ENCODE data around the gene NRXN3. TPM values are rescaled to one million over a fixed set of nuclear protein-coding genes. Genes with fewer than 3 reads are reported as not detected.

The NRXN3 gene
- total and polyA plus RNA-seq, 2 of the 4 experiments (the other 2 are of a cell fraction), result 4.8 to 25.1 TPM

DNA sequence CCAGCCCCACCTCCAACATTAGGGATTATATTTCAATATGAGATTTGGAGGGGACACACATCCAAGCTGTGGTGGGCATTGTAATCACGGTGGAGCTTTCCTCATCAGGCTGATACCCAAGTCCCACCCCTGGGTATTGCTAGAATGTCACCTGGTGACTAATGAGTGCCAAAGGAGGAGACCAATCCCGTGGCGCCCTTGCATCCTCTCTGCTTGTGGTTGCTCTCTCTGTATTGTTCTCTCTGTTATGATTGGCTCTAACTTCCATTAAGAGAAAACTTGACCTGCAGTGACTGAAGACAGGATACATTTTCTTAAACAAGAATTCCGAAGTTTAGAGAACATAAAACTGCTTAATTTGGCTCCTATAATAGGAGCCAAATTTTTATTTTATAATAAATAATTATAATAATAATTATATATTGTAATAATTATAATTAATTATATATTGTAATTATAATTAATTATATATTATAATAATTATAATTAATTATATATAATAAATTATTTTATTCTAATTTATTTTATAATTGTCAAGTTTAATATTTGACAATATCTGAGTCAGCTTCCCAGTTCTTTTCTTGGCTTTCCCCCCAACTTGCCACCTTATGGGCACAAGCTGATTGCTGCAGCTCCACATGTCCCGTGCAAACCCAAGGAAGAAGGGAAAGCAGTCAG, 1621.0 kb downstream of the NRXN3 start:
- no TSS peak for BruUV-seq (replicated peaks)
- H2AK5ac ChIP-seq (ENCODE audit: low read depth, low read length), result no peak overlapping the region

More for the DNA sequence above, 1621.0 kb downstream of the NRXN3 start:
- Histone ChIP-seq H4K20me1 (ENCODE audit: insufficient read depth, low read length) (no peaks in the 10 kb centered on the region), H4K8ac (ENCODE audit: low read depth in 2 of 2, low read length in 2 of 2) (no peak overlapping the region), H2AK9ac (replicated peaks; ENCODE audit: low read depth, low read length, poor library complexity) (no peak overlapping the region), H3K23ac (ENCODE audit: low read depth, low read length) (no peak overlapping the region), H2BK120ac (ENCODE audit: low read depth, low read length) (no peak overlapping the region), H3K9me3 (ENCODE audit: control insufficient read depth, insufficient read depth, low read length) (no peaks in the 10 kb centered on the region), H3K4me1 (ENCODE audit: control insufficient read depth, insufficient read depth, low read length) (no peaks in the 10 kb centered on the region), H2AFZ (replicated peaks; ENCODE audit: low read length, poor library complexity) (no peak overlapping the region), H3K4me3 (ENCODE audit: insufficient read depth, low read depth, low read length) (no peak overlapping the region), H3K9ac (ENCODE audit: low read depth, low read length) (no peak overlapping the region), H2BK5ac (ENCODE audit: low read depth, low read length, poor library complexity, severe bottlenecking) (no peak overlapping the region), H3K27me3 (ENCODE audit: control insufficient read depth, insufficient read depth, low read length) (no peaks in the 10 kb centered on the region), H3K36me3 (ENCODE audit: control insufficient read depth, insufficient read depth, low read length) (no peaks in the 10 kb centered on the region), H3K56ac (ENCODE audit: extremely low read depth, insufficient read depth, low read length) (no peak overlapping the region), H4K91ac (ENCODE audit: insufficient read depth, low read depth, low read length) (no peak overlapping the region), H3K18ac (ENCODE audit: low read depth, low read length) (no peak overlapping the region), H2BK20ac (ENCODE audit: low read depth, low read length) (no peak overlapping the region), H2BK15ac (ENCODE audit: low read depth, low read length) (no peak overlapping the region), H3K4me2 (ENCODE audit: low read depth, low read length) (no peak overlapping the region), H3K9me1 (ENCODE audit: insufficient read depth, low read length) (no peaks in the 10 kb centered on the region), H4K5ac (ENCODE audit: low read depth, low read length) (no peak overlapping the region), H3K4ac (ENCODE audit: low read depth, low read length) (no peak overlapping the region), H3K14ac (replicated peaks; ENCODE audit: low read depth, low read length) (no peak overlapping the region), H3K27ac (ENCODE audit: insufficient read depth, low read length) (no peak overlapping the region), H3K79me1 (ENCODE audit: low read depth in 1 of 2, low read length in 2 of 2) (no peaks in the 10 kb centered on the region)
- DNase-seq, result no peak
- TF ChIP-seq CHD1 (IDR thresholded peaks at IDR 0.05; ENCODE audit: low read depth, low read length) (no peak), FOS (IDR thresholded peaks at IDR 0.05; ENCODE audit: low read depth, low read length) (no peak)
- dilution Hi-C loops (cut with HindIII; ENCODE audit: low sequenced_read_pairs, unreplicated experiment), result no loop called here
- POLR2A ChIA-PET (ENCODE audit: unreplicated experiment), result no interaction called here
- CTCF ChIA-PET, result no interaction called here
- intact Hi-C loops (cut with micrococcal nuclease), result no loop called here
- no CpG with 5 or more reads among the region's 5 CpGs for WGBS, 2 experiments (ENCODE audit: extremely low coverage in 2 of 2, insufficient read length in 1 of 2)
- in situ Hi-C loops (cut with MboI; ENCODE audit: low sequenced_read_pairs), result no loop called here
- ATAC-seq (ENCODE audit: low read depth), result no peak

Data from IMR-90 (cell line).